Measurements from ENCODE around the gene NCK2.

The NCK2 gene

GRCh38 chr2:105796131-105796638 lies 51.5 kb downstream of the NCK2 start:
- peak; percentile 33 for DNase-seq

- DNase-seq: no peak
Measured at GRCh38 chr2:105796791-105797190, 52.1 kb downstream of the NCK2 start.

GRCh38 chr2:105797298-105797819 lies 52.6 kb downstream of the NCK2 start:
- no peak for DNase-seq

- DNase-seq: no peak
Measured at GRCh38 chr2:105798595-105798994, 53.9 kb downstream of the NCK2 start.

- DNase-seq: no peak
Measured at GRCh38 chr2:105800036-105800713, 55.5 kb downstream of the NCK2 start.

- no peak for DNase-seq
Measured at GRCh38 chr2:105800953-105801635, 56.4 kb downstream of the NCK2 start.

GRCh38 chr2:105801961-105802360 lies 57.2 kb downstream of the NCK2 start:
- DNase-seq: no peak

- peak; percentile 54 for DNase-seq
Measured at GRCh38 chr2:105802587-105802986, 57.9 kb downstream of the NCK2 start.

DNA sequence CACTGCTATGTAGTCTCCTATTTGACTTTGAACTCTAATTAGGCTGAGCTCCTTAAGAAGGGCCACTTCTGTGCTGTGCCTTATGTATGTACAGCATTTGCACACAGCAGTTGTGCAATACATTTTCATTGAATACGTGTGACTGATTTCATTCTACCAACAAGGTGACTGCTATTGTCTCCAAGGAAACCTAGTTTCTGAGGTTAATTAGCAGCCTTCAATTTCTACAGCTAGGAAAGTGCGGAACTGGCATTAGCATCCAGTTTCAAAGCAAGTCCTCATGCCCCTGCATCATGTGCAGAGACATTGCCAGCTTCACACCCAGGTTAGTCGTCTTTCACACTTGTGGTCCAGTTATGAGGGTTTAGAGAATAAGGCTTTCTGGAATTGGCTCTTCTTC lies 58.6 kb downstream of the NCK2 start:
- DNase-seq: no peak

GRCh38 chr2:105803773-105804172 lies 59.1 kb downstream of the NCK2 start:
- DNase-seq: no peak

- DNase-seq: no peak
Measured at GRCh38 chr2:105804266-105804665, 59.6 kb downstream of the NCK2 start.

DNA sequence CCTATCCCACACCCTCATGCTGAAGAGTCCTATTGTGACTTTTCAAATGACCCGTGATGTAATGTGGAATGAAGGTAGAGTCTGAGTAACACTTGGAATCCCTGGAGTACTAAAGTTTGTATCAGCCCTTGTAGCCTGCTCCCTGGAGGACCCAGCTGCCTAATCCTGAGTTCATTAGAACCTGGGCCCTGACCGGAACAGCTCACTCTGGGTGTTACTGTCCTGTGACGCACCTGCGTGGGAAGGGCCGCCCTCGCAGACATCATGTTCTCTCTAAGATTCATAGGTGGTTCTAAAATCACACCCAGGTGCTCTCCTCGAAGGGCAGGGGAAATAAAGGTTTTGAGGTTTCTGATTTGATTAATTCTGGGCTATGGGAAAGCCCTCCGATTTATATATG lies 62.3 kb downstream of the NCK2 start:
- no peak for DNase-seq

- no peak for DNase-seq
Measured at GRCh38 chr2:105808423-105809096, 63.8 kb downstream of the NCK2 start.

- DNase-seq: no peak
Measured at GRCh38 chr2:105809097-105809473, 64.4 kb downstream of the NCK2 start.

- no peak for DNase-seq
Measured at GRCh38 chr2:105809723-105810122, 65.0 kb downstream of the NCK2 start.

GRCh38 chr2:105812180-105813044 lies 67.7 kb downstream of the NCK2 start:
- DNase-seq: no peak

- DNase-seq: no peak
Measured at GRCh38 chr2:105813045-105813315, 68.3 kb downstream of the NCK2 start.

- DNase-seq: no peak
Measured at GRCh38 chr2:105813405-105813804, 68.7 kb downstream of the NCK2 start.

DNA sequence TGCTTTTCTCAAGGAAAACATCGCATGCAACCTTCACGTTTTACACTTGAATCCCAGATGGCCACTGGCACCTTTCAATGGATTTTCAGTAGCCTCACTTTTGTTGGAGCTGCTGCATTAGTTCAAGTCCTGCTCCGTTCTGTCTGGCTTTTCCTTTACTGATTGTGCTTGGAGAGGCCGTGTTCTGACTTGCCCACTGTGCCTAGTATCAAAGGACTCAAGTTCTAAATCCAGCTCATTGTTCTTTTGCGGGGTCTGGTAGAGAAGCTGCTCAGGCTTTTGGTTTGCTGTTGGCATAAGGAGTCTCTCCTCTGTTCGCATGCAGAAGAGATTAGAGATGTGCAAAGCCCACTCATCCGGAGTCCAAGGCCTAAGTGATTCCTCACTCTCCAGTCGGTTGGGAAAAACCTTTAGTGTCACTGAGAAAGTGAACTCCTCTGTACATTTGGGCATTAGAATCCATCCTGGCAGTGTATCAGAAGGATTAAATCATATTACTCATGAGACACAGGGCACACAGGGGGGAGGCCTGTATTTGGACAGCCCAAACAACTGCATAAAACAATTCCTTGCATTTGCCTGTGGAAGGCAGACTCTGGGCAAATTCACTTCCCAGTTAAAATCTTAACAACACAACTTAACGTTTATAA lies 69.7 kb downstream of the NCK2 start:
- DNase-seq: no peak

GRCh38 chr2:105815401-105815800 lies 70.7 kb downstream of the NCK2 start:
- DNase-seq: no peak

DNA sequence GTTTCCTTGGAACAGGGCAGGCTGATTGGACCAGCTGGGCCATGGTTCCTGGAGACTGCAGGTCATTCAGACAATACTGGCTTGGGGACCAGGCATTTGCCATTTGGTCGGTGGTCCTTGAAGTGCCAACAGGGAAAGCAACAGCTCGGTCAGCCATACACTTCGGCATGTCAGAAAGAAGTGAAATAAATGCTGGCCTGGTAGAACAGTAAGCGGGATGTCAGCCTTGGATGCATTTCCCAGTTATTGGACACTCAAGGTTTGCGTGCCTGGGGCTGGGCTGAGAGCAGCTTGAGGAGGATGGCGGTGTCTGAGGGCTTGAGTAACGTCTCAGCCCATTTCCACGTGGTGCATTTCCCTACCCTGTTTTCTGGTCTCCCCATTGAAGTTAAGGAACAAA lies 75.4 kb downstream of the NCK2 start:
- no peak for DNase-seq

DNA sequence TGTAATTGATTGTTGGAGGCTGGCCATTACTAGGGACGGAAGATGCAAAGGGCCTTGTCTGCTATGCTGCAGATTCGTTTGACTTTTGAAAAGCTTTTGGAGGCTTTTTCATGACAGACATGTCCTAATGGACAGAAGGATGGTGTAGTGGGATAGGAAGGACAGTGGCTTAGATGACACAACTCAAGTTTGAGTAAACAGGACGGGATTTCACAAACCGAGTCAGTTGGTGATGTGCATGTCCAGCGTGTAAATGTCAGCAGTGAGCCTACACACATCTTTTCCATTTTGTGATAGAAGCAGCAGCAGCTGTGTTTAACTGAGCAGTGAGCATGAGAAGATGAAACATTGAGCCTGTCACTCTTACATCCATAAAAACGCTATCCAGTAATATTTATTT lies 76.0 kb downstream of the NCK2 start:
- DNase-seq: no peak
